Hepatic stellate cell (primary cell): ENCODE measurements around the gene ROBO2.

Source experiments
- DNase-seq: peaks from one replicate; pipeline ENCODE4 v3.0.0; 2011; ENCODE audit warnings: low spot score

ROBO2 gene

GRCh38 chr3:77586216-77586615 lies 546.3 kb downstream of the ROBO2 start:
- no peak for DNase-seq

DNA sequence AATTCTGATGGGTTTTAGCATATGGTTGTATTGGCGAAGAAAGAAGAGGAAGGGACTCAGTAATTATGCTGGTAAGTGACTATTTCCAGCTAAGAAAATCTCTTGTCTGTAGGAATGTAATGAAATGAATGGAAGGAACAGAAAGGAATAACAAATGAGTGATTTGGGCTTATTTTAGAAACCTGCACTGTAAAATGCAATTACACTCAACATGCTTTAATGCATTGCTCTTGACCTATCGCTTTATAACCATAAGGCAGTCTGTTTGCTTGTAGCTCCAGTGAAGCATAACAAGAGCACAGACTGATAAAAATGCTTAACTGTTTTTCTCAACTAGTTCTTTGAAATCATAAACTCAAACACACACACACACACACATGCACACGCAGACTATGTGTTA lies 549.0 kb downstream of the ROBO2 start:
- no peak for DNase-seq

DNA sequence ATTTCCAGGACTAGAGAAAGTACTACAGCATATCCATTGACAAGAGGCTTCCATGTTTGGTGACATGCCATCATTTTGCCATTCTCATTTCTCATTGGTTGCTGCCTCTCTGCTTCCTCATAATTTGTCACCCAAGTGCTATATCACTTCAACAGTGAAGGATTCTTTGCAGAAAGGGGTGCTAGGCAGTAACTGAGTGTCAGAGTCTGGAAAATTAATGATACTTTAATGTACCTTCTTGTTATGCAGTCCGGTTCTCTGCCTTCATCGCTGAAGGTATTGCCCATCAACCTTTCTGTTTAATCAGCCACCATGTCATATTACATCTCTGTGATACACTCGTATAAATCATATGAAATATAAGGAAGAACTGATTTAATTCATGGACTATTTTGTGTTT lies 550.3 kb downstream of the ROBO2 start:
- DNase-seq: no peak

DNA sequence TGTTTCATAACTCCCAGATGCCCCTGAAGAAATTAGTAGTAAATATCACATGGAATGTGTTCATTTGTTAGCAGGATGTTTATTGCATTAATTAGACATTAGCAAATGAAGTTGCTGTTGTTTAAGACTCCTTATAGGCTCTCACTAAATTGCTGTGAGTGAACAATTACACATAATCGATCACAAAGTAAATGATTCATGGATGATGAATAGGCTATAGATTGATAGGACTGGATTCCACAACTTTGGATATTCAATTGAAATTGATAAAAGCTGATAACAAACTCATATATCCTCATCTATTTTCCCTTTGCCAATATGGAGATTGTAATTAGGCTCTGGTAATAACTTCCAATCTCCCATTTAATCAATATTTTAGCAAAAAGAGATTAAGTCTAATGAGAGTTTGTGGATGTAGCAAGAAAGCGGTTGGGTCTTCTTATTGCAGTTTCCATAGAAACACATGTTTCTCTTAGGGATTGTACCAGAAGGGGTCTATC lies 555.5 kb downstream of the ROBO2 start:
- DNase-seq: no peak

GRCh38 chr3:77599948-77600347 lies 560.0 kb downstream of the ROBO2 start:
- DNase-seq: no peak

- DNase-seq: no peak
Measured at GRCh38 chr3:77601823-77602415, 562.0 kb downstream of the ROBO2 start.

DNA sequence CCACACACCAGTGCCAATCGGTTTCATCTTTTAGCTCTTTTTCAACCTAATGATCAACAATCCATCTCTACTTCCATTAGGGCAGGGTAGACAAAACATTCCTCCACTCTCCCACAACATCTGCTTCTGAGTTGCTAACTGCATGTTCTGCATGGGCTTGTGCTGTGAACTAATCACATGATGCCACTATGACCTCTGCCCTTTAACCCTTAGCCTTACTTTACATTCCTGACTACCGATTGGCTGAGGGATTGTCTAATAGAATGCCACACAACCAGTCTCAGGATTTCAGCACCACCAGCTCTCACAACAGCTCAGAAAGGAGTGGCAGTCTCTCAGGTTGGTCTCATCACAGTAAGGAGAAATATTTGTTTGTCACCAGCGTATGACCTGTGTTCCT lies 562.8 kb downstream of the ROBO2 start:
- DNase-seq: no peak

GRCh38 chr3:77605308-77605707 lies 565.4 kb downstream of the ROBO2 start:
- DNase-seq: no peak

DNA sequence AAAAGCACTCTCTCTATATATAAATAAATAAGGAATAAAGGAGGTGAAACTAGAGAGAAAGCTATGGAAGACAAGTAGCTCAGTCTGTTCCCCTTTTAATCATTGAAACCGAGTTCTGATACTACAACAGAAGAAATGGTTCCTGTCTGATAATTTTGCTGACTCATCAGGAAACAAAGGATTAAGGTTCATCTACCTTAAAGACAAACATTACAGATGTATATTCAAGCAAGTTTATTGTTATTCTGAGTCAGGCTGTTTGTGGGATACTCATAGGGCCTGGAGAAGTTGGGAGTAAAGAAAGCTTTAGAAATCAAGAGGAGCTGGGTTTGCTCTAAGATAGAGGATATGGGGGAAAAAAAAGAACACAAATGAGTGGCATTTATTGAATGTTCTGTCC lies 566.0 kb downstream of the ROBO2 start:
- no peak for DNase-seq

- DNase-seq: no peak
Measured at GRCh38 chr3:77606372-77606771, 566.5 kb downstream of the ROBO2 start.

- DNase-seq: no peak
Measured at GRCh38 chr3:77618686-77619085, 578.8 kb downstream of the ROBO2 start.

- no peak for DNase-seq
Measured at GRCh38 chr3:77620009-77620408, 580.1 kb downstream of the ROBO2 start.

GRCh38 chr3:77623500-77623899 lies 583.6 kb downstream of the ROBO2 start:
- DNase-seq: no peak

- no peak for DNase-seq
Measured at GRCh38 chr3:77626157-77626556, 586.3 kb downstream of the ROBO2 start.

- DNase-seq: no peak
Measured at GRCh38 chr3:77648214-77648613, 608.3 kb downstream of the ROBO2 start.

DNA sequence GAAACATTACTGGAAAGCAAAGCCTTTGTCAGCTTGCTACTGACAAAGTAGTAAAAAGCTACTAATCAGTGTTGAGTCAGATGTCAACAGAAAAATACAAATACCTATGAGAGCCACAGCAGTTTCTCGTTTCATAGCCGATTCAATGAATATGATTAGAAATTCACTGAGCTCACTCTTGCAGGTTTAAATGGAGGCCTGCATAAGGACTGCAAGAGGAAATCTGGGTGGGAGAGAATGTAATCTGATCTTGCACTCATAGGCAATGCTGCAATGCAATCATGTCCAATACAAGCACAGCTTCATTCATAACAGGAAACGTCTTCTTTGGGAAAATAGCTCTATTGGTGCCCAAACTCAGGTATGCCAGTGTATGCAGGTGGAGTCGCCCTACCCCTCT lies 608.8 kb downstream of the ROBO2 start:
- no peak for DNase-seq

DNA sequence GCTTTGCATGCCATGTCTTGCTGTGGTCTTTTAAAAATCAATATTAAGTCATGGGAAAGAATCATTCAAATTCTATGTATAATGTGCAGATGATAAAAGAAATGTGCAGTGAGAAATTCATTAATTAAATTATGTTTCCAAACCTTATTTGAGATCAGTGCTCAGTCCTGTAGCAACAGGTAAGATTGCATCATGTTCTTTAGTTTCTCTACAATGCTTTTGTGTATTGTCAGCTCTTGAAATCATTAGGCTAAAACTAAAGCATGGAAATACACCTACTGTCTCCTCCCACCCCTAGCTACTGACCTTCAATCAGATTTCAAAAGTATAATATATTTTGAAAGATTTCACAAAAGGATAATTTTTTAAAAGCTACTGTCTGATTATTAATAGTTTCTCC lies 612.7 kb downstream of the ROBO2 start:
- DNase-seq: no peak

GRCh38 chr3:77655396-77655795 lies 615.5 kb downstream of the ROBO2 start:
- no peak for DNase-seq

DNA sequence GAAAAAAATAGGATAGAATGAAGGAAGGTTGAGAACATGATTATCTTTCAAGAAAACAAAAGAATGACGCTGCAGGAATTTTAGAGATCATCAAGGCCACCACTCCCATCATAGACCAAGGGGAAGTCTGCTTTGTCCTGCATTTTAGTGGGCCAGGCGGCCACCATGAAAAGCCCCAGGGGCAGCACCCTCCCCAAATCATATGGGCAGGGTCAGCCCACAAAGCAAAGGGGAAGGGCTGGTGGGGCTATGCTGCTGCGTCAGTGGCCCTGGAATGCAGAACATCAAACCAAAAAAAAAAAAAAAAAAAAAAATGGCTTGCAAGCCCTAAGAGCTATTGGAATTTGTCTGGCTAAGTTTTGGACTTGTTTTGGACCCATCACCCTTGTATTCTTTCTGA lies 620.8 kb downstream of the ROBO2 start:
- no peak for DNase-seq

- no peak for DNase-seq
Measured at GRCh38 chr3:77667901-77668300, 628.0 kb downstream of the ROBO2 start.

- no peak for DNase-seq
Measured at GRCh38 chr3:77668376-77668775, 628.5 kb downstream of the ROBO2 start.

GRCh38 chr3:77672016-77672415 lies 632.1 kb downstream of the ROBO2 start:
- no peak for DNase-seq

DNA sequence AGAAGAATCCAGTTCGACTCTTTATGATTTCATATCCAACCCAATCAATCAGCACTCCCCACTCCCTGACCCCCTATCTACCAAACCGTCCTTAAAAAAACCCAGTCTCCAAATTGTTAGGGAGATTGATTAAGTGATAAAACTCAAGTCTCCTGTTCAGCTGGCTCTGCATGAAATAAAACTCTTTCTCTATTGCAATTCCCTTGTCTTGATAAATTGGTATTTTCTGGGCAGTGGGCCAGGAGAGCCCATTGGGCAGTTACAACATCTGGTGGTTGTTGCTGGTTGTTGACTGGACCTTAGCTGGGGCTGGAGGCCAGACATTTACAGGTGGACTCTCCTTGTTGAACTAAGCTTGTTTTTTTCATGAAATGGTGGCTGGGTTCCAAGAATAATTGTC lies 642.3 kb downstream of the ROBO2 start:
- no peak for DNase-seq

- DNase-seq: no peak
Measured at GRCh38 chr3:77684115-77684514, 644.2 kb downstream of the ROBO2 start.

DNA sequence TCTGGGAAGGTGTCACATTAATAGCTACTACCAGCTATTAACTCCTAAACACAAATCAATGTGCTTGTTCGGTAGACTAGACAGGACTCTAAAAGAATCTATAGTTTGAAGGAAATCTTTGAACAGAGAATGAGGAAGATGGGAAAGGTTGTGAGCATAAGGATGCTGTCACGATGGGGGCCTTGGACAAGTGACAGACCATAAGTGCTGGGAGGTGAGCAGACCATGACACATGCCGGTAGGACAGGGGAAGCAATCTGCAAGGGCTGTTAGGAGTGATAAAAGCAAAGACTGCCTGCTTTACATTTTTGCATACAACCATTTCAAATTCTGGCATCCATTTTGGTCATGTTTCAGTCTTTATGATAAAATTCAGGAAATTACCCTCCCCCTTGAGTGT lies 645.8 kb downstream of the ROBO2 start:
- DNase-seq: no peak
